SJCRH30 (cell line): Measurements from ENCODE around the gene MAEL. TPM values are rescaled to one million over a fixed set of nuclear protein-coding genes. Genes with fewer than 3 reads are reported as not detected.
"Not testable (repeated sequence)": the region's sequence is repeated elsewhere in the genome, so short reads cannot be mapped to it uniquely, and the experiment has no call there.

Experiments used
- DNase-seq, 2 experiments: peaks; one replicate each; pipeline ENCODE4 v3.0.0-alpha.2; 2015 to 2020
- H3K27ac ChIP-seq: fragments of 250-450 bp; sonication (Bioruptor Pico); 2 replicates; pipeline ENCODE4 v1.5.1; 2020; ENCODE audit warnings: mild to moderate bottlenecking, moderate library complexity
- H3K27me3 ChIP-seq: fragments of 250-450 bp; sonication (Bioruptor Pico); 2 replicates; pipeline ENCODE4 v1.5.1; 2020; ENCODE audit warnings: mild to moderate bottlenecking, moderate library complexity
- H3K36me3 ChIP-seq: fragments of 250-450 bp; sonication (Bioruptor Pico); 2 replicates; pipeline ENCODE4 v1.5.1; 2020; ENCODE audit warnings: mild to moderate bottlenecking, moderate library complexity
- H3K4me1 ChIP-seq: fragments of 250-450 bp; sonication (Bioruptor Pico); 2 replicates; pipeline ENCODE4 v1.5.1; 2020; ENCODE audit warnings: mild to moderate bottlenecking, moderate library complexity
- H3K4me3 ChIP-seq: fragments of 250-450 bp; sonication (Bioruptor Pico); 2 replicates; pipeline ENCODE4 v1.5.1; 2020; ENCODE audit warnings: mild to moderate bottlenecking, moderate library complexity
- H3K9me3 ChIP-seq: fragments of 250-450 bp; sonication (Bioruptor Pico); replicated peaks from 2 replicates; pipeline ENCODE4 v1.5.1; 2020; ENCODE audit warnings: mild to moderate bottlenecking, moderate library complexity
- total RNA-seq: library from RNA; depleted of rRNA; stranded (reverse); fragments of >200 nt; shearing (Covaris generic); gene quantifications from 2 replicates; pipeline ENCODE4 v1.2.3, GENCODE V29; 2014

MAEL gene
- total RNA-seq, 1 experiment from 2014 or later: not detected

- no peak overlapping the region for H3K4me3 ChIP-seq
- no peak for DNase-seq
Observed at GRCh38 chr1:167011560-167012191, 22.6 kb downstream of the MAEL start.

GRCh38 chr1:167012570-167012969 lies 23.5 kb downstream of the MAEL start:
- no peaks in the 10 kb centered on the region for H3K27me3 ChIP-seq

More at GRCh38 chr1:167011560-167012191, 22.6 kb downstream of the MAEL start:
- Histone ChIP-seq H3K27me3 (no peaks in the 10 kb centered on the region), H3K27ac (no peak overlapping the region), H3K4me1 (no peaks in the 10 kb centered on the region), H3K36me3 (no peaks in the 10 kb centered on the region), H3K9me3 (no peaks in the 10 kb centered on the region)

GRCh38 chr1:167013108-167013929 lies 24.2 kb downstream of the MAEL start:
- DNase-seq: no peak
- no peak overlapping the region for H3K4me3 ChIP-seq
- H3K27ac ChIP-seq: no peak overlapping the region

More at GRCh38 chr1:167012570-167012969, 23.5 kb downstream of the MAEL start:
- H3K4me1 ChIP-seq: no peaks in the 10 kb centered on the region
- no peaks in the 10 kb centered on the region for H3K9me3 ChIP-seq
- DNase-seq: no peak
- no peaks in the 10 kb centered on the region for H3K36me3 ChIP-seq
- no peak overlapping the region for H3K27ac ChIP-seq
- H3K4me3 ChIP-seq: no peak overlapping the region

GRCh38 chr1:167016100-167016750 lies 27.1 kb downstream of the MAEL start:
- no peaks in the 10 kb centered on the region for H3K27me3 ChIP-seq
- H3K27ac ChIP-seq: no peak overlapping the region
- H3K36me3 ChIP-seq: no peaks in the 10 kb centered on the region
- H3K4me3 ChIP-seq: no peak overlapping the region
- no peak for DNase-seq
- H3K4me1 ChIP-seq: no peaks in the 10 kb centered on the region
- no peaks in the 10 kb centered on the region for H3K9me3 ChIP-seq

More at GRCh38 chr1:167013108-167013929, 24.2 kb downstream of the MAEL start:
- no peaks in the 10 kb centered on the region for H3K4me1 ChIP-seq
- no peaks in the 10 kb centered on the region for H3K36me3 ChIP-seq
- H3K27me3 ChIP-seq: no peaks in the 10 kb centered on the region
- H3K9me3 ChIP-seq: no peaks in the 10 kb centered on the region

GRCh38 chr1:167022384-167022783 lies 33.3 kb downstream of the MAEL start:
- no peak overlapping the region for H3K4me3 ChIP-seq
- H3K27ac ChIP-seq: no peak overlapping the region
- H3K4me1 ChIP-seq: no peaks in the 10 kb centered on the region
- no peak for DNase-seq
- H3K9me3 ChIP-seq: no peaks in the 10 kb centered on the region
- no peaks in the 10 kb centered on the region for H3K36me3 ChIP-seq
- H3K27me3 ChIP-seq: no peaks in the 10 kb centered on the region

- not testable (repeated sequence) for H3K27me3 ChIP-seq, DNase-seq, H3K9me3 ChIP-seq, H3K27ac ChIP-seq, H3K4me1 ChIP-seq, H3K4me3 ChIP-seq, H3K36me3 ChIP-seq
Observed at GRCh38 chr1:167029553-167029952, 40.5 kb downstream of the MAEL start.

- Histone ChIP-seq H3K4me3 (no peak overlapping the region), H3K27me3 (no peaks in the 10 kb centered on the region), H3K9me3 (no peaks in the 10 kb centered on the region), H3K27ac (no peak overlapping the region), H3K4me1 (no peaks in the 10 kb centered on the region), H3K36me3 (no peaks in the 10 kb centered on the region)
- DNase-seq: no peak
Observed at GRCh38 chr1:167033646-167034045, 44.6 kb downstream of the MAEL start.

- no peak overlapping the region for H3K27ac ChIP-seq
- peak; percentile 71 to 81 for DNase-seq
- no peaks in the 10 kb centered on the region for H3K27me3 ChIP-seq
- no peaks in the 10 kb centered on the region for H3K4me1 ChIP-seq
- peak overlapping the region; percentile 53 for H3K4me3 ChIP-seq
- H3K9me3 ChIP-seq: no peaks in the 10 kb centered on the region
- no peaks in the 10 kb centered on the region for H3K36me3 ChIP-seq
Observed at GRCh38 chr1:167043752-167044488, 54.8 kb downstream of the MAEL start.

GRCh38 chr1:167051907-167052306 lies 62.8 kb downstream of the MAEL start:
- Histone ChIP-seq H3K9me3 (no peaks in the 10 kb centered on the region), H3K27ac (no peak overlapping the region), H3K4me1 (no peaks in the 10 kb centered on the region), H3K4me3 (no peak overlapping the region), H3K27me3 (no peaks in the 10 kb centered on the region), H3K36me3 (no peaks in the 10 kb centered on the region)
- no peak for DNase-seq

- H3K27ac ChIP-seq: no peak overlapping the region
- DNase-seq: peak in 1 of 2 experiments; percentile 17
- H3K27me3 ChIP-seq: no peaks in the 10 kb centered on the region
- no peaks in the 10 kb centered on the region for H3K4me1 ChIP-seq
- no peak overlapping the region for H3K4me3 ChIP-seq
- H3K9me3 ChIP-seq: no peaks in the 10 kb centered on the region
- H3K36me3 ChIP-seq: no peaks in the 10 kb centered on the region
Observed at GRCh38 chr1:167052389-167052788, 63.3 kb downstream of the MAEL start.

GRCh38 chr1:167054531-167054930 lies 65.5 kb downstream of the MAEL start:
- H3K4me1 ChIP-seq: no peaks in the 10 kb centered on the region
- no peak overlapping the region for H3K27ac ChIP-seq
- H3K27me3 ChIP-seq: no peaks in the 10 kb centered on the region
- no peaks in the 10 kb centered on the region for H3K36me3 ChIP-seq
- DNase-seq: no peak
- H3K4me3 ChIP-seq: no peak overlapping the region
- H3K9me3 ChIP-seq: no peaks in the 10 kb centered on the region

GRCh38 chr1:167054946-167055630 lies 66.0 kb downstream of the MAEL start:
- Histone ChIP-seq H3K36me3 (no peaks in the 10 kb centered on the region), H3K27ac (no peak overlapping the region), H3K4me1 (no peaks in the 10 kb centered on the region), H3K4me3 (no peak overlapping the region), H3K9me3 (no peaks in the 10 kb centered on the region), H3K27me3 (no peaks in the 10 kb centered on the region)
- DNase-seq: peak in 1 of 2 experiments; percentile 19

GRCh38 chr1:167056529-167057231 lies 67.6 kb downstream of the MAEL start:
- H3K4me3 ChIP-seq: no peak overlapping the region
- no peak overlapping the region for H3K27ac ChIP-seq
- no peaks in the 10 kb centered on the region for H3K36me3 ChIP-seq
- H3K27me3 ChIP-seq: no peaks in the 10 kb centered on the region
- H3K4me1 ChIP-seq: no peaks in the 10 kb centered on the region
- H3K9me3 ChIP-seq: no peaks in the 10 kb centered on the region
- no peak for DNase-seq
